ENCODE measurements around the gene CTNNA3.

GRCh38 chr10:66622050-66622449 is 1073.9 kb downstream of the CTNNA3 start:
- TF ChIP-seq POLR2A (IDR thresholded peaks at IDR 0.05) (no peak), CTCF (IDR thresholded peaks at IDR 0.05) (no peak)

Data from lower leg skin (tissue), 3 donors.